Myocyte (in vitro differentiated cells): Measurements from ENCODE around the gene ZHX3. TPM values are rescaled to one million over a fixed set of nuclear protein-coding genes. Genes with fewer than 3 reads are reported as not detected.

ENCODE experiments used
- DNase-seq: peaks from one replicate; pipeline ENCODE4 v3.0.0-alpha.2; 2012; ENCODE audit warnings: low read depth
- total RNA-seq: library from RNA; depleted of rRNA; stranded (reverse); fragments of >200 nt; gene quantifications from 2 replicates; pipeline ENCODE4 v1.2.3, GENCODE V29; 2014

ZHX3 gene
- total RNA-seq, 1 donor from 2014 or later = 35.8 TPM

DNA sequence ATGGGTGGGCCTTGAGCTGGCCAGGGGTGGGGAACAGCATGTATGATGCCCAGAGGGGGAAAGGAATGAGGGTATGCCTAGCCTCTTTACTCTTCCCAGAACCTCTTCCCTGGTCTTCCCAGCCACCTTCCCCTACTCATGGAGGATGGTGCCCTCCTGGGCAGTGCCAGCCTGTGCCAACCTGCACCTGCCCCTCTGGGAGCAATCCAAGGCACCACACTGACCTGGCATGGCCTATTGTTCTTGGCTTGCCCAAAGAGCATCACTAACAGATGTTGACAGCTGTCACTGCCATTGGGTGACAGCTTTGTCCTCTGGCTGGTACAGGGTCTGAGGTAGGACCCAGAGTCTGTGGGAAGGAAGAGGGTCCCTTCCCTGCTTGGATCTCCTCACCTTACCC lies 36.0 kb upstream of the ZHX3 start:
- no peak for DNase-seq

DNA sequence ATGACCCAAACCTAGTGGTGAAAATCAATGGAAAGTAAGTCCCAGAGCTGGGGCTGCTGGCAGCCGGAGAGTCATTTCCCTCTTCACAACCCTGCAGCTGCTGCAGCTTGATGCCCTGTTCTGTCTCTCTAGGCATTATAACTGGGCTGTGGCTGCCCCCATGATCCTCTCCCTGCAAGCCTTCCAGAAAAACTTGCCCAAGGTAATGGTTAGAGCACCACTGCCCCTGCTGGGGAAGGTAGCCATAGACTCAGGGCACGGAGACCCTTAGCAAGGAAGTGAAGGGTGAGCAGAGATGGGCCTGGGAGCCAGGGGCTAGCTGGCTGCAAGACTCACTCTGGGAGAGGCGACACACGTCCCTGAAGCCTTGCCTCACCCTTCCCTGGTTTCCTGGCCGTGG lies 35.1 kb upstream of the ZHX3 start:
- DNase-seq = no peak

- DNase-seq = no peak
These were observed 34.6 kb upstream of the ZHX3 start for GRCh38 chr20:41352106-41352505.

GRCh38 chr20:41350408-41350962 lies 33.0 kb upstream of the ZHX3 start:
- no peak for DNase-seq

DNA sequence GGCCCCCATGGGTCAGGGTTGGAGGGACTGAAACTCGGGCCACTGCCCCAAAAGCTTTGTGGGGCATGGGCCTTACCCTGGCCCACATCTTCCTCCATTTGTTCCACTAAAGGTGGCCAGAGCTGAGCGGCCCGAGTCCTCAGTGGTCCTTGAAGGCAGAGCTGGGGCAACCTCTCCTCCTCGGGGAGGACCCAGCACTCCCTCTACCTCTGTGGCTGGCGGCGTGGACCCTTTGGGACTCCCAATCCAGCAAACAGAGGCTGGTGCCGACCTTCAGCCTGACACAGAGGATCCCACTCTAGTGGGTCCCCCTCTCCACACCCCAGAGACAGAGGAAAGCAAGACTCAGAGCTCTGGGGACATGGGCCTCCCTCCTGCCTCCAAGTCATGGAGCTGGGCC lies 32.4 kb upstream of the ZHX3 start:
- DNase-seq = no peak

- DNase-seq = no peak
These were observed 31.7 kb upstream of the ZHX3 start for GRCh38 chr20:41349266-41349665.

- peak; percentile 81 for DNase-seq
These were observed 31.1 kb upstream of the ZHX3 start for GRCh38 chr20:41348430-41349172.

DNA sequence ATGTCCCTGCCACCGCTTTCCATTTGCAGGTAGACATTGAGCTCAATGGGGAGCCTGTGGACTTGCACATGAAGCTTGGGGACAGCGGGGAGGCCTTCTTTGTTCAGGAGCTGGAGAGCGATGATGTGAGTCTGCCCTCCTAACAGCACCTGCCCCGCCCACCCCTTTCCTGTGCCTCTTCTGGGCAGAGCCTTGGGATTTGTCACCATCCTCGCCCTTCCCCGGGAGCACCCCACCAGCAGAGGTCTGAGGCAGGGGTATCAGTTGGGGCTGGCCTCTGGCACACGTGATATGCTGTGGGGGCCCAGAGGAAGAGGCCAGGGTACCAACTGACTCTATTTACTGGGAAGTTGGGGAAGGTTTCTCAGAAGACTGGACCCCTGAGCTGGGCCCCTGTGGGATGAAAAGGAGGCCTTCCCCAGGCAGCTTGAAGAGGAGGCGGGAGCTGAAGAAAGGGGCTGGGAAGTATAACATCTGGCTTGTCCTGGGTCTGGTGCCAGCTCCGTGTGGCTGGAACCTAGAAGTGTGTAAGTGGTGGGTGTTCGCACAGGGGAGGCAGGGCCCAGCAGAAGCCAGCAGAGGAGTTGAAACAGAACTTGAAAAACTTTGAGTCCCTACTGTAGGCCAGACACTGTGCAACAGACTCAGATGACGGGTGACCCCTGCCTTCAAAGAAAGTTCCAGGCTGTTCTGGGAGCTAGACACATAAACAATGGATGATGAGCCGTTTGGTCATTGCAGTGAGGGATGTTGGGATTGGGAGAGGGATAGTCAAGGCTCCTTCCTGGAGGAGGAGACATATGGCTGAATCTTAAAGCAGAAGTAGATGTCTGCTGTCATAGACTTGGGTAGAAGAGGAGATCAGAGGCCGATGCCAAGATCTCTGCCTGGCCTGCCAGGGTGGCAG lies 30.2 kb upstream of the ZHX3 start:
- no peak for DNase-seq

DNA sequence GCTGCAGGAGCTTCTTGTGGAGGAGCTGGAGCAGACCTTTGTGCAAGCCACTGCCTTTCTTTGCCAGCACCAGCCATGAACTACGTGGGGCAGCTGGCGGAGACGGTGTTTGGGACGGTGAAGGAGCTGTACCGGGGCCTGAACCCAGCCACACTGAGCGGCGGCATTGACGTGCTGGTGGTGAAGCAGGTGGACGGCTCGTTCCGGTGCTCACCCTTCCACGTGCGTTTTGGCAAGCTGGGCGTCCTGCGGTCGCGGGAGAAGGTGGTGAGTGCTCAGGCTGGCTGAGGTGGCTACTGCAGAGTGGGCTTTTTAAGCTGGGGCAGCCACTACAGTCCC lies 28.2 kb upstream of the ZHX3 start:
- DNase-seq = no peak

- DNase-seq = no peak
These were observed 27.6 kb upstream of the ZHX3 start for GRCh38 chr20:41344938-41345728.

DNA sequence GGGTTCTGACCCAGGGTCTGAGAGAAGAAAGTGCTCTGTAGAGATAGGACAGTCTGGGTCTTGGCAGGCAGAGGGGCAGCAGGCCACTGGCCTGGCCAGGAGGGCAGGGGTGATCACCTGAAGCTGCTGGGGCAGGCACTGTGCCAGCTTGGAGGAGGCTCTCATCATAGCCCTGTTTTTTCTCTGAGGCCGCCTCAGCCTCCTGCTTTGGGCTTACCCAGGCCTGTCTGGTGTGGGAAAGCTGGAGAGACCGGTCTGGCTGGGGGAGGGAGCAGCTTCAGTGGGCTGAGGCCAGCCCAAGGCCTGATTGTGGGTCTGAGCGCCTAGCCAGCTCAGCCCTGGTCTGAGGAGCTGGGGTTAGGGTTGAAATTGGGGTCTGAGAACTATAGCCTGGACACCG lies 26.9 kb upstream of the ZHX3 start:
- no peak for DNase-seq

GRCh38 chr20:41342474-41343464 lies 25.2 kb upstream of the ZHX3 start:
- DNase-seq = no peak

DNA sequence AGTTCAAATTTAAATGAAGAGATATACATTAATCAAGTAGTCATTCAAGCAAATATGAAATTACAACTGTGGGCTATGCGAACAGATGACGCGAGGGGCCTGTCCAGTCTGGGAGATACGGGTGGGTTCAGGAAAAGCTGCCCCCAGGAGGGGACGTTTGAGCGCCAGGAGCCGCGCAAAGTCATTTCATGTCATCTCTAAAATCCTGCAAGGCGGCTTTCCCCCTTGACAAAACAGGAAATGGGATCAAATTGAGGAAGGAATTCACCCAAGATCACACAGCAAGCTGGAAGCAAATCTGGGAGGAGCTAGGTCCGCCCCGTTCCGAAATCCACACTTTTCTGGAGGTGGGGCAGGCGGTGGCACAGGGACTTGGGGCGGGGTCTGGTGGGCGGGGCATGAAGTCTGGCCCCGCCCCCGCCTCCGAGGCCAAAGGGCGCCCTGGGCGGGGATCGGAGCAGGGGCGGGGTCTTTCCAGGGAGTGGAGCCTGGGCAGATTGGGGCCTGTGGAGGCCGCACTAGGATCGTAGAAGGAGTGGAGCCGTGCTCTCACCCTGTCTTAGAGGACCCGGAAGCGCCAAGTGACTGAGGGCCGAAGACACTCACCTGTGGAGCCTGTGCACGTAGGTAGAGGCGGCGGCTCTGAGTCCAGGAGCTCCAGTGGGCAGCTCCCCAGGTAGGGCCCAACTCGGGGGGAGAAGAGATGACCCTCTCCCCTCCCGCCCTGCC lies 23.0 kb upstream of the ZHX3 start, which contains the start of gene LPIN3:
TSS of gene LPIN3 (plus strand) at position 495 of the 729 bp plus-strand sequence. CDS start 4,983 bp downstream, outside the sequence.
- peak; percentile 85 for DNase-seq

- peak; percentile 71 for DNase-seq
These were observed 22.4 kb upstream of the ZHX3 start for GRCh38 chr20:41339957-41340326.

DNA sequence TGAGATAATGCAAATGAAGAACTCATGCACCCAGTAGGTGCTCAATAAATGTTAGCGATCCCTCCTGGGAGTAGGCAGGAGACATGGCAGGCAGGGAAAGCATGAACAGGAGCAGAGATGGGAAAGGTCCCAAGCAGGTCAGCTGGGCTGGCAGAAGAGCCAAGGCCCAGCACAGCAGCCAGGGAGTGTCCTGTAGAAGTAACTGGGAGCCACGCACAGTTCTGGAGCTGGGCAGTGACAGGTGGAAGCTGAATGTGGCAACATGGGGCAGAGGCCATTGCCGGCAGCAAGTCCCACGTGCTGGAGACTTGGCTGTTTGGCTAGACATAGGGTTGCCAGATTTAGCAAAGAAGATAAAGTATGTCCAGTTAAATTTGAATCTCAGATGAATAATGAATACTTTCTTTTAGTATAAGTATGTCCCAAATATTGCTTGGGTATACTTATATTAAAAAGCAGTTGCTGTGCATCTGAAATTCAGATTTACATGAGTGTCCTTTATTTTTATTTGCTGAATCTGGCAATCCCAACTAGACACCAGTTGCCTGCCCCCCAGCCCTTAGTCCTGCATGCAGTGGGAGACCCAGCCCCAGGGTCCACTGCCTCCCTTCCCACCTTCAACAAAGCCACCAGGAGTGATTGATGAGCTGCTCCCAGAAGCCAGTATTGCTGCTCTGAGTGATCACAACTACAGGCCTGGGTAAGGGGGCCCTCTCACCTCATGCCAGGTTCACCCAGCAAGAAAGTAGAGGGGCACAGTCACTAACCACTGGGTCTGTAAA lies 19.4 kb upstream of the ZHX3 start:
- no peak for DNase-seq

DNA sequence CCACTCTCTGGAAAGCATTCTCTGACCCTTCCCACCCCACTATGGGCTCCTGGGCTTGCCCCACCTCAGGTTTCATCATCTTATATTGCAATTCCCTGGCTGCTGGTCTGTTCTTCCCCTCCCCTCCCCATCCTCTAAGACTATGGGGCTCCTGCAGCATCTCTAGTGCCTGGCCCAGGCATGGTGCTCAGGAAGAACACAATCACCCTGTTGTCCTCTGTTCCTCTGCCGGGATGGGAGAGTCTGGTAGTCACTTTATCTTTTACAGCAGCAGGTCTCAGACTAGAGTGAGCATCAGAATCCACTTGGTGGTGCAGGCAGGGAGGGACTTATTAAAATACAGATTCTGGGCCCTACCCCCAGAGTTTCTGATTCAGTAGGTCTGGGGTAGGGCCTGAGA lies 18.1 kb upstream of the ZHX3 start:
- no peak for DNase-seq

- DNase-seq = no peak
These were observed 17.2 kb upstream of the ZHX3 start for GRCh38 chr20:41334443-41335421.
